Eye (tissue), 1 donor: ENCODE data around the gene S100A2.
"Not testable (repeated sequence)": the region's sequence is repeated elsewhere in the genome, so short reads cannot be mapped to it uniquely, and the experiment has no call there.

Source experiments
- DNase-seq: peaks from one replicate; pipeline ENCODE4 v3.0.0-alpha.2; 2015

S100A2 gene

GRCh38 chr1:153562021-153562420 lies 3.6 kb downstream of the S100A2 start:
- DNase-seq, result not testable (repeated sequence)

- DNase-seq, result no peak
Observed at GRCh38 chr1:153561466-153561985, 4.1 kb downstream of the S100A2 start.

GRCh38 chr1:153560771-153561465 lies 4.7 kb downstream of the S100A2 start:
- DNase-seq, result no peak

- no peak for DNase-seq
Observed at GRCh38 chr1:153560241-153560640, 5.4 kb downstream of the S100A2 start.

DNA sequence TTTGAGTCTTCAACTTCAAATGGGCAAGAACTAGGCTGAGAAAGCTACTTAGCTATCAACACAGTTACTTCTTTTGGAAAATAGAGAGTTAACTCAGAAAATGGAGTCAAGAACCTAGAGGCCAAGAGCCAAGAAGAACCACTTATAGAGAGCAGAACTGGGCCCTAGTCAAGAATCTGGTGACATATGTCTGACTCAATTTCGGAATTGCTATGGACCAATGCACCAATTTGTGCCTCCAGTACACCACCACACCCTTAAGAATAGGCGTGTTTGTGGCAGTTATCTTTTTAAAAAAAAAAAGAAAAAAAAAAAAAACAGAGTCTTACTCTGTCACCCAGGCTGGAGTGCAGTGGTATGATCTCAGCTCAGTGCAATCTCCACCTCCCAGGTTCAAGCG lies 7.8 kb downstream of the S100A2 start:
- DNase-seq, result no peak

GRCh38 chr1:153556348-153556747 lies 9.3 kb downstream of the S100A2 start:
- no peak for DNase-seq

- no peak for DNase-seq
Observed at GRCh38 chr1:153553830-153554541, 11.7 kb downstream of the S100A2 start.

DNA sequence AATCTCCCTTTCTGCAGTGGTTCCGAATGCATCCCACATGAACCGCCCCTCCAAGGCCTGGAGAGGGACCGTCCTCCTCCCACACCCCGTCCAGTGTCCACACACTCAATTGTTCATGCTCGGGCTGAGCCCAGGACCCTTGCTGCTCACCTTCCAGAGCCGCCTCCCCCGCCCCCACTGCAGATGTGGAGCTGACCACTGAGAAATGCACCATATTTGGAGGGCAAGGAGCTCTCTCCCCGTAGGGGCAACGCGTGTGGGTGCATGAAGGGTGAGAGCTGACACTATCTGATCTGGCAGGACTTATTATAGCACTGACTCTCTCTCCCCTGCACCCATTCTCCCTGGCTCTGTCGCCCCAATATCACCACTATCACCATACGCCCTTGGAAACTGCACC lies 12.5 kb downstream of the S100A2 start:
- DNase-seq, result no peak

- no peak for DNase-seq
Observed at GRCh38 chr1:153552335-153552734, 13.3 kb downstream of the S100A2 start.

DNA sequence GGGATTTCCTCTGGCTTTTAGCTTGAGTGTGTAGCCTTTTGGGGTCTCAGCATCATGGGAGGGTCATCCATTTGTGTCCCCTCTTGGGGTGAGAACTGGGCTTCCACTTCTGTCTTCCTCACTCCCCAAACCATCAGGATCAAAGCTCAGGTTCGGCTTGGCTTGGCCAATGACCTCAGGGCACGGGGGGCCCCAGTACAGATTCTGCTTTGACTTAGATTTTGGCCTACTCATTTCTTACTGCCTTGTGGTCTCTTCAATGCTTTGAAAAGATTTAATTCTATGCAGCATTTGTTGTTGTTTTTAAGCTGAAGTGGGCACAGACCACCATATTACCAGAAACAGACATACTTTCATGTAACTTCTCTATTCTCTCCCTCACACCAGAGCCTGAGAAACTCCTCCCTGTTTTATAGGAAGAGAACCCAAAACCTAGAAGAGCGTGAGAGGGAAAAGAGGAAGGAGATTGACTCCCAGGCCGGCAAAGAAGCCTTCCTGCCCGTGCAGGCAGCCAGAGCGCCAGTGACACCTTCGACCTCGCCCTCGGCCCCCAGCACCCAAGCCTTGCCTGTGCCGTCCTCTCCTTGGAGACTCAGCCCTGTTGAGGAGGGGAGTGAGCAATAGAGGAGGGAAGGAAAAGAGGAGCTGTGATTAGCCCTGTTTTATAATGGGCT lies 14.7 kb downstream of the S100A2 start:
- DNase-seq, result no peak

DNA sequence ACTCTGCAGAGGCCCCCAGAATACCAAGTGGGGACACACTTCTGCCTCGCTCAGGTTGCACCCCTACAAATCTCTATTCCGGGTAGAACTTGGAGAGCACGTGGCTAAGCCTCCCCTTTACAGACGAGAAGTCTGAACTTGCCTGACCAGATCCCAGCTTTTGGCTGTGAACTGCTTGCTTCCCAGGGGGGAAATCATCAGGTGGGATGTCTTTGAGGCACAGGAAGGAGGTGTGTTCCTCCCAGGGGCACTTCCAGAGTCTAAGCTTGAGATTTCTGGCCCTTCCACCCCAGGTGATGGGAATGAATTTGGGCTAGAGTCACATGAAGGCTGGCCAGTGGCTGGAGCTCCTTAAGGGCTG lies 15.3 kb downstream of the S100A2 start:
- DNase-seq, result no peak

DNA sequence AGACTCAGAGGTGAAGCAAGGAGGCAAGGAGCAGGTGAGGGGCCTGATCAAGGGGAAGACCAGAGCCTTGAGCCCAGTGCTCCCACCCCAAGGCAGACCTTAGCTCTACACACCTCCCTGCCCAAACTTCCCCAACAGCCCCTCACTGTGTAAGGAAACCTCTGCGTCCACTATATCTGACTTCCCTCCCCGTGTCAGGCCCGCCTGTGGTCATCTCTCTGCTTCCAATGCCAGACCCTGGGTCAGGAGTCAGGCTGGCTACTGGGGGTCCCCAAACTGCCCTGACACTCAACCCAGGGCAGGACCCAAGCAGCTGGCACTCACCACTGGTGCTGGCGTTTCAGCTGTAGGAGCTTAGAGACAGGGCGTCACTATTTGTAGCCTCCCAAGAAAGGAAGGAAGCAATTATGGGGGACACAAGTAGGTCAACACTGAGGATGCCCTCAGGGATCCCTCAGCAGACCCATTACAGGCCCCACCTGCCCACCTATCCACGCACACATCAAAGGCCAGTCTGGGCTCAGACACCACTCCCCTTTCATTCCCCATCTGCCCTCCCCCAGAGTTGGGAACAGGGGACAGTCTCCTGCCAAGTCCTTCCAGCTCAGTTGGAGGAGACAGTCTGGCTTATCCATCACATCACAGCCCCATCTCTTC lies 15.8 kb downstream of the S100A2 start:
- no peak for DNase-seq

- DNase-seq, result no peak
Observed at GRCh38 chr1:153548722-153549688, 16.6 kb downstream of the S100A2 start, which contains the start of gene S100A3. Gene S100A3, minus strand, starts transcription at chr1:153549258. Its CDS starts 773 bp downstream, at chr1:153548485.

- no peak for DNase-seq
Observed at GRCh38 chr1:153547560-153548551, 17.8 kb downstream of the S100A2 start.

- no peak for DNase-seq
Observed at GRCh38 chr1:153546796-153547559, 18.7 kb downstream of the S100A2 start.

DNA sequence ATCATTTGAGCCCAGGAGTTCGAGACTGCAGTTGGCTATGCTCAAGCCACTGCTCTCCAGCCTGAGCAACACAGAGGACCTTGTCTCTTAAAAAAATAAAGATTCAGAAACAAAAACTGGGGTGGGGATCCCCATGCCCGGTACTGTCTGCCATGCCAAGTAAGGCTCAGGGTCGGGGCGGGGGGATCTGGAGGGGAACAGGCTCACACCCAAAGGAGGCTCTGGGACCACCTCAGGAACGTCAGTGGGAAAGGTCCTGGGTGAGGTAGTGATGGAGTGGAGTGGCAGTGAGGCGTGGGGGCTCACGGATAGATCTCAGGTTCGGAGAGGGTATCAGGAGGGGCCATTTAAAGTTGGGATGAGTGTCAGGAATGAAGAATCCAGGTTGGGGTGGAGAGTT lies 19.3 kb downstream of the S100A2 start:
- no peak for DNase-seq

GRCh38 chr1:153545067-153546055 lies 20.3 kb downstream of the S100A2 start, which contains the start of gene S100A4:
Gene S100A4, minus strand, starts transcription at chr1:153545806. Its CDS starts 1,012 bp downstream, at chr1:153544794.
- DNase-seq, result peak; percentile 96

- DNase-seq, result no peak
Observed at GRCh38 chr1:153544453-153545066, 21.1 kb downstream of the S100A2 start.
